DOHH2 (cell line): Measurements from ENCODE around the gene LSAMP.

ENCODE experiments used
- H3F3A ChIP-seq: fragments of 200-600 bp; sonication (generic), shearing (Covaris generic); 2 replicates; pipeline ENCODE4 v1.6.0; 2016; ENCODE audit warnings: antibody characterized with exemption, mild to moderate bottlenecking; ENCODE audit not compliant: control insufficient read depth, insufficient read depth
- H3K27ac ChIP-seq: fragments of 200-600 bp; sonication (generic); 2 replicates; pipeline ENCODE4 v1.5.1; 2014; ENCODE audit warnings: low read depth, mild to moderate bottlenecking, low read length, moderate library complexity
- H3K27me3 ChIP-seq: fragments of 200-600 bp; sonication (generic); 2 replicates; pipeline ENCODE4 v1.6.1; 2014; ENCODE audit warnings: mild to moderate bottlenecking, low read length, mixed read lengths; ENCODE audit not compliant: control insufficient read depth
- H3K36me3 ChIP-seq: fragments of 200-600 bp; sonication (generic); 2 replicates; pipeline ENCODE4 v1.6.1; 2014; ENCODE audit warnings: mild to moderate bottlenecking, low read length, moderate library complexity, mixed read lengths; ENCODE audit not compliant: control insufficient read depth
- H3K4me1 ChIP-seq: fragments of 200-600 bp; sonication (generic); 2 replicates; pipeline ENCODE4 v1.6.1; 2014; ENCODE audit warnings: mild to moderate bottlenecking, low read length, mixed read lengths; ENCODE audit not compliant: control insufficient read depth
- H3K4me2 ChIP-seq: fragments of 200-600 bp; sonication (generic); 2 replicates; pipeline ENCODE4 v1.6.0; 2014; ENCODE audit warnings: mild to moderate bottlenecking, low read length, moderate library complexity
- H3K4me3 ChIP-seq: fragments of 200-600 bp; sonication (generic); 2 replicates; pipeline ENCODE4 v1.5.1; 2014; ENCODE audit warnings: mild to moderate bottlenecking, low read length, mixed read lengths
- H3K79me2 ChIP-seq: fragments of 200-600 bp; sonication (generic); 2 replicates; pipeline ENCODE4 v1.6.1; 2014; ENCODE audit warnings: mild to moderate bottlenecking, low read length, mixed read lengths; ENCODE audit not compliant: control insufficient read depth
- H3K9me2 ChIP-seq: fragments of 200-600 bp; sonication (generic); replicated peaks from 2 replicates; pipeline ENCODE4 v1.6.1; 2014; ENCODE audit warnings: mild to moderate bottlenecking, low read length, mixed read lengths; ENCODE audit not compliant: control insufficient read depth
- H3K9me3 ChIP-seq: fragments of 200-600 bp; sonication (generic); 2 replicates; pipeline ENCODE4 v1.6.1; 2014; ENCODE audit warnings: antibody characterized with exemption, low read length, mixed read lengths; ENCODE audit not compliant: control insufficient read depth, insufficient read depth
- H4K20me1 ChIP-seq: fragments of 200-600 bp; sonication (generic); 2 replicates; pipeline ENCODE4 v1.6.0; 2014; ENCODE audit warnings: low read depth, mild to moderate bottlenecking, antibody characterized with exemption, low read length, moderate library complexity; ENCODE audit not compliant: control insufficient read depth, insufficient read depth
- CTCF ChIP-seq: fragments of 200-600 bp; sonication (generic); IDR thresholded peaks from one replicate; pipeline ENCODE4 v1.5.1; 2014; ENCODE audit warnings: antibody characterized with exemption, mild to moderate bottlenecking, low read depth, low read length; ENCODE audit not compliant: poor library complexity, severe bottlenecking
- EZH2phosphoT487 ChIP-seq: fragments of 200-600 bp; sonication (generic); IDR thresholded peaks from 2 replicates; pipeline ENCODE4 v1.6.1; 2017; ENCODE audit warnings: borderline replicate concordance, mild to moderate bottlenecking, antibody characterized with exemption, low read length, moderate library complexity, mixed read lengths

Gene LSAMP

DNA sequence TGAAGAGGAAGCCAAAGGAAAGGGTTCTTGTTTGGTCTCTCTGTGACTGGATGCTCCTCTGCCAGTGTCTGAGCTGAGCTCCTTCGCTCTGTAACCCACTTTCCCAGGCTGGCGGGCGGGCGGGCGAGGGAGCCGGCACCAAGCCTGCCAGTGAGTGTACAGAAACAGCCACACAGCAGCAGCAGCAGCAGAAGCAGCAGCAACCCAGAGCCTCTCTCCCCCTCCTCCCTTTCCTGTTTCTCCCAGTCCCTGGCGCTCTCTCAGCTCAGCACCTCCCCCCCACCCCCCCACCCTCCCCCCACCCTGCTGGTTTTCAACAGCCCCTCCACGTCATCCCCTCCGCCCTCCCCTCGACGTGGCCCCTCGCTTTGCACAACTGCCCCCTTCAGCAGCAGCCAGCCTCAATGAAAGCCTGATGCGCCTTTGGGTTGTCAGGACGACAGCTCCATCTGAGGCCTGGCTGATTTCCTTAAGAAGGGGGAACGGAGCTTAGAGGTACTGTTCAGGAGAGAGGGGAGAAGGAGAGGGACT lies at the start of gene LSAMP:
Gene LSAMP, minus strand, starts transcription at position 177 of the 531 bp plus-strand sequence.
- Histone ChIP-seq H3K4me3 (no peak within 1 kb of the TSS), H3K27ac (no peak within 1 kb of the TSS), H3K79me2 (no peaks in the 10 kb centered on the region)

GRCh38 chr3:116492379-116492778 lies 47.1 kb upstream of the LSAMP start:
- Histone ChIP-seq H3K27me3 (no peaks in the 10 kb centered on the region), H3K79me2 (no peaks in the 10 kb centered on the region), H3K9me3 (no peaks in the 10 kb centered on the region), H3K36me3 (no peaks in the 10 kb centered on the region), H3K4me1 (no peaks in the 10 kb centered on the region), H3K4me3 (no peak overlapping the region), H3K27ac (no peak overlapping the region), H3K9me2 (no peaks in the 10 kb centered on the region), H3F3A (no peaks in the 10 kb centered on the region), H3K4me2 (no peak overlapping the region), H4K20me1 (no peaks in the 10 kb centered on the region)
- no peak for TF ChIP-seq EZH2phosphoT487
- no peak for TF ChIP-seq CTCF

More for the DNA sequence above, at the start of gene LSAMP:
- TF ChIP-seq CTCF (no peak), EZH2phosphoT487 (no peak)
- Histone ChIP-seq H3K27me3 (no peaks in the 10 kb centered on the region), H3K36me3 (no peaks in the 10 kb centered on the region), H3F3A (no peaks in the 10 kb centered on the region), H3K9me3 (no peaks in the 10 kb centered on the region), H3K9me2 (no peaks in the 10 kb centered on the region), H4K20me1 (no peaks in the 10 kb centered on the region), H3K4me1 (no peaks in the 10 kb centered on the region), H3K4me2 (no peak within 1 kb of the TSS)

- TF ChIP-seq EZH2phosphoT487 = no peak
- TF ChIP-seq CTCF = no peak
These were observed 37.8 kb upstream of the LSAMP start for GRCh38 chr3:116483135-116483534.

DNA sequence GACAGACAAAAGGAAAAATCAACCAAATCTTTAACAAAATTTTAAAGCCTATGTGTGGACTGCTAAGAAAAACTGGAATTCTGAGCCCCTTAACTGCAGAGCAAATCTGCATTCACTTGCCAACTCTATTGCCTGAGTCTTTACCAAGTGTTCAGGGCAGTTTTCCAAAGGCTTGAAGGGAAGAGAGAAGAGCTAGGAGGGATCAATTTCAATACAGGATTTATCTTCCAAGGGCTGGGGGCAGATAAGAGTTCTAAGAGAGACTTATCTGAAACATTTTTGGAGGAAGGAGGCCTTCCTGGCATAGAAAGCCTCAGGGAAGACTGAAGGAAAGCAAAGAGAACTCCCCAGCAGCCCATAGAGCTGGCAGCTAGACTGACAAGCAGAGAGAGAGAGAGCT lies 31.4 kb upstream of the LSAMP start:
- Histone ChIP-seq H3F3A (no peaks in the 10 kb centered on the region), H3K9me2 (no peaks in the 10 kb centered on the region), H4K20me1 (no peaks in the 10 kb centered on the region), H3K36me3 (no peaks in the 10 kb centered on the region), H3K79me2 (no peaks in the 10 kb centered on the region), H3K27me3 (no peaks in the 10 kb centered on the region), H3K4me2 (no peak overlapping the region), H3K9me3 (no peaks in the 10 kb centered on the region; the same call in 1 of the 2 replicates), H3K27ac (no peak overlapping the region), H3K4me3 (no peak overlapping the region), H3K4me1 (no peaks in the 10 kb centered on the region)
- TF ChIP-seq CTCF = no peak
- TF ChIP-seq EZH2phosphoT487 = no peak

More at GRCh38 chr3:116483135-116483534, 37.8 kb upstream of the LSAMP start:
- Histone ChIP-seq H3K4me3 (no peak overlapping the region), H3K9me2 (no peaks in the 10 kb centered on the region), H4K20me1 (no peaks in the 10 kb centered on the region), H3K79me2 (no peaks in the 10 kb centered on the region), H3K4me2 (no peak overlapping the region), H3K27me3 (no peaks in the 10 kb centered on the region), H3F3A (no peaks in the 10 kb centered on the region), H3K36me3 (no peaks in the 10 kb centered on the region), H3K27ac (no peak overlapping the region), H3K9me3 (no peaks in the 10 kb centered on the region; the same call in 1 of the 2 replicates), H3K4me1 (no peaks in the 10 kb centered on the region)
